ENCODE results near the gene LGR4. TPM values are rescaled to one million over a fixed set of nuclear protein-coding genes. Genes with fewer than 3 reads are reported as not detected.
A peak's percentile ranks its signal among the peaks of the same experiment; 100 is the strongest.

LGR4 gene
- total RNA-seq, 4 donors from 2014 or later: 9.4 to 57.9 (median 16.1) TPM

- Histone ChIP-seq H3K4me1 (peaks cover 0 to 10% of the 10 kb centered on the region in 2 donors), H3K9me3 (no peaks in the 10 kb centered on the region), H3K4me3 (no peak overlapping the region), H3K27me3 (no peaks in the 10 kb centered on the region), H3K27ac (no peak overlapping the region), H3K36me3 (no peaks in the 10 kb centered on the region)
- DNase-seq: no peak
- no peak for TF ChIP-seq POLR2A (IDR thresholded peaks at IDR 0.05)
- TF ChIP-seq, protein P1, sequence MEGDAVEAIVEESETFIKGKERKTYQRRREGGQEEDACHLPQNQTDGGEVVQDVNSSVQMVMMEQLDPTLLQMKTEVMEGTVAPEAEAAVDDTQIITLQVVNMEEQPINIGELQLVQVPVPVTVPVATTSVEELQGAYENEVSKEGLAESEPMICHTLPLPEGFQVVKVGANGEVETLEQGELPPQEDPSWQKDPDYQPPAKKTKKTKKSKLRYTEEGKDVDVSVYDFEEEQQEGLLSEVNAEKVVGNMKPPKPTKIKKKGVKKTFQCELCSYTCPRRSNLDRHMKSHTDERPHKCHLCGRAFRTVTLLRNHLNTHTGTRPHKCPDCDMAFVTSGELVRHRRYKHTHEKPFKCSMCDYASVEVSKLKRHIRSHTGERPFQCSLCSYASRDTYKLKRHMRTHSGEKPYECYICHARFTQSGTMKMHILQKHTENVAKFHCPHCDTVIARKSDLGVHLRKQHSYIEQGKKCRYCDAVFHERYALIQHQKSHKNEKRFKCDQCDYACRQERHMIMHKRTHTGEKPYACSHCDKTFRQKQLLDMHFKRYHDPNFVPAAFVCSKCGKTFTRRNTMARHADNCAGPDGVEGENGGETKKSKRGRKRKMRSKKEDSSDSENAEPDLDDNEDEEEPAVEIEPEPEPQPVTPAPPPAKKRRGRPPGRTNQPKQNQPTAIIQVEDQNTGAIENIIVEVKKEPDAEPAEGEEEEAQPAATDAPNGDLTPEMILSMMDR (IDR thresholded peaks at IDR 0.05): no peak
- intact Hi-C loops (cut with DNase I; ENCODE audit: low total_unique reads): no loop called here
Observed at GRCh38 chr11:27495710-27496300, 23.2 kb upstream of the LGR4 start.

GRCh38 chr11:27489092-27489491, 16.5 kb upstream of the LGR4 start:
- no peak overlapping the region for H3K4me3 ChIP-seq
- no peaks in the 10 kb centered on the region for H3K27me3 ChIP-seq
- no peak for DNase-seq
- intact Hi-C loops (cut with DNase I; ENCODE audit: low total_unique reads): no loop called here
- H3K36me3 ChIP-seq: no peaks in the 10 kb centered on the region
- H3K9me3 ChIP-seq: no peaks in the 10 kb centered on the region
- no peak overlapping the region for H3K27ac ChIP-seq
- TF ChIP-seq, protein P1 (IDR thresholded peaks at IDR 0.05): no peak
- TF ChIP-seq POLR2A (IDR thresholded peaks at IDR 0.05): no peak
- H3K4me1 ChIP-seq: no peaks in the 10 kb centered on the region

DNA sequence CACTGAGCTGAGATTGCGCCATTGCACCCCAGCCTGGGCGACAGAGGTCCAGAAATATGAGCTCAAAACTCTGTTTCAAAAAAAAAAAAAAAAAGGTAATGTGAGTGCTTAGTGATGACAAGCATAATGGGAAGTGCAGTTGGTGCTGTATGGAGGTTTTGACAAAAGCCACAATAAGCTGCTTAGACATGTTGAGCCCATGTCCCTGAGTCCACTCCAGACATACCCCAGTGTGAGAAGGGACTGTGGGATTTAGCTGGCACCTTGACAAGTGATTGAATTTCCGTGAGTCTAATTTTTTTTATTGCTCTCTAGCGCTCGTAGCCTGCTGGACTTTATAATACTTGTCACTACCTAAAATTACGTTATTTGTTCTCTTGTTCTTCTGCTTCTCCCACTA, 15.1 kb upstream of the LGR4 start:
- Histone ChIP-seq H3K4me3 (no peak overlapping the region), H3K4me1 (no peaks in the 10 kb centered on the region)

DNA sequence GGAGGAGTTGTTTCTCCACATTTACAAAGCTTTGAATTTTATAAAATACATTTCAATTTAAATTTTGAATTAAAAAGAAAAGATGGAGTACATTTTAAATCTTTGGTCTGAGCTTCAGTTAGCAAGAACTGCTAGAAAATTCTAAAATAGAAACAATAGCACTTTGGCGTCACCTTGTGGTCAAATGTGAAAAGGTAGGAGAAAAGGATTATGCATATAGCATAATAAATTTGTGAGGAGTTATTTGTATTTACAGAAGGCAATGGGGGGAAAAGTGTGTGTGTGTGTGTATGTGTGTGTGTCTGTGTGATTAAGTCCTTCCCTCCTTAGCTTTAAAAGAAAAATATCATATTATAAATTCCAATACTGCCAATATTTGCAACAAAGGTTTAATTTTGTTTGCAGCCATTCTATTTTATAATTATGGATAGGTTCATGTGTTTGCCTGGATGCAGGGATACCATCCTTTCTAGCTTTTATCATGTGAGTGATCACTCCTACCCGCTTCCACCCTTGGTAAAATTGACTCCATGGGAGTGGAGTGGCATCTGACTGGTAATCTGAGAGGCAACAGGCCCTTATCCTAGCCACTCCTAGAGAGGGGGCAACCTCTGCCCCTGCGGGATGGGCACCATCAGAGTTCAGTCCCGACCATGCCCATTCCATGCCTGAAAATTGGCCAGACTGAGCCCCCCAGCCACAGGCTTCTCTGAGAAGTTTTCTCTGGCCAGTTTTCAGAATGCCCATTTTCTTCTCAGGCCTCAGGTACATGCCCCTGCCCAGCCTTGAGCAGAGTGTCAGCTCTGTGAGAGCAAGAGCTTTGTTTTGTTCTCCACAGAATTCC, 13.6 kb upstream of the LGR4 start:
- intact Hi-C loops (cut with DNase I; ENCODE audit: low total_unique reads): no loop called here

More for the DNA sequence above, 15.1 kb upstream of the LGR4 start:
- intact Hi-C loops (cut with DNase I; ENCODE audit: low total_unique reads): no loop called here
- no peak for TF ChIP-seq POLR2A (IDR thresholded peaks at IDR 0.05)
- TF ChIP-seq, protein P1 (IDR thresholded peaks at IDR 0.05): no peak
- Histone ChIP-seq H3K9me3 (no peaks in the 10 kb centered on the region), H3K27ac (no peak overlapping the region), H3K27me3 (no peaks in the 10 kb centered on the region), H3K36me3 (no peaks in the 10 kb centered on the region)
- DNase-seq: no peak

More for the DNA sequence above, 13.6 kb upstream of the LGR4 start:
- no peak overlapping the region for H3K27ac ChIP-seq
- DNase-seq: peak in 1 of 2 donors; percentile 42
- H3K4me1 ChIP-seq: no peaks in the 10 kb centered on the region
- TF ChIP-seq, protein P1 (IDR thresholded peaks at IDR 0.05): peak; percentile 80 to 92 (median 92)
- TF ChIP-seq POLR2A (IDR thresholded peaks at IDR 0.05): no peak
- H3K27me3 ChIP-seq: no peaks in the 10 kb centered on the region
- no peak overlapping the region for H3K4me3 ChIP-seq
- H3K36me3 ChIP-seq: no peaks in the 10 kb centered on the region
- H3K9me3 ChIP-seq: no peaks in the 10 kb centered on the region

Measured in uterus (tissue), 4 donors.